Measurements from ENCODE around the gene CSNK2A3.
"Not testable (repeated sequence)": the region's sequence is repeated elsewhere in the genome, so short reads cannot be mapped to it uniquely, and the experiment has no call there.

CSNK2A3 gene

GRCh38 chr11:11352878-11353277 is at the start of gene CSNK2A3:
TSS of gene CSNK2A3 (minus strand) at chr11:11353250. CDS start at chr11:11353119, 131 bp downstream.
- DNase-seq, result not testable (repeated sequence)

- DNase-seq, result no peak
Measured at GRCh38 chr11:11401960-11402535, 49.0 kb upstream of the CSNK2A3 start.

DNA sequence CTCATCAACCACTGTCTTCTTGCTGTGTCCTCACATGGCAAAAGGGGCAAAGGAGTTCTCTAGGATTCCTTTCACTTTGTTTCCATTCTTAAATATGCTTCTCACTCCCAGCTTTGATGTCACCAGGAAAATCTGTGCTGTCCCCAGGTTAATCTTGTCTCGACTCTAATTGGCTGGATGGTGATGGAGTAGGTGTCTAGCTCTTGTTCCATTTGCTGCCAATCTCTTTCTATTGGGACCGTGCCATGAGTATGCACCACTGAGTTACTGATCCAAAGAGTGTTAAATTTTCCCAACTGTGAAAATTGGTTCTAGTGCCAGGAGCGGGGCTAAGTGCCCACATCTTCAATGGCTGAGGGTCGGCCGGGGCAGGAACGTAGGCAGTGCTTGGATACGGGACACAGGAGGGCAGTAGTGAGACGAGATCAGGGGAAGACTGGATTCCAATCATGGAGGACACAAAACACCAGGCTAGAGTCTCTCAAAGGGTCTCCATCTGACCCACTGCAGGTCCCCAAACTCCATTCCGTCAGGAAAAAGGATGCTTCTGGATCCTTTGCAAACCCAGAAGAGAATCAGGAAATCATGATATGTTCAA is 47.7 kb upstream of the CSNK2A3 start:
- DNase-seq, result no peak

DNA sequence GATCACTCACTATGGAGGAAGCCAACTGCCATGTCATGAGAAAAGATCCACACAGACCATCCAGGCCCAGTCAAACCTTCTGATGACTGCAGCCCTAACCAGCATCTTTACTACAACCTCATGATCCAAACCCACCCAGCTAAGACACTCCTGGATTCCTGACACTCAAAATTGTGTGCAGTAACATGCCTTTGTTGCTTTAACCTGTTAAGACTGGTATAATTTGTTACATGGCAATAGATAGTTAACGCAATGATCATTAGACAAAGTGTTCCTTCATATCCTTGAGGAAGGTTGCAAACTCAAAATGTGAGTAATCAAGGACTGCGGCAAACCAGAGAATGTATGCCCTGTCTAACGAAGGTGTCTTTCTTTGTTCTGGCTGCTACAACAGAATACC is 47.1 kb upstream of the CSNK2A3 start:
- no peak for DNase-seq

GRCh38 chr11:11397781-11398180 is 44.7 kb upstream of the CSNK2A3 start:
- DNase-seq, result no peak

- no peak for DNase-seq
Measured at GRCh38 chr11:11397036-11397415, 44.0 kb upstream of the CSNK2A3 start.

- DNase-seq, result no peak
Measured at GRCh38 chr11:11396301-11397035, 43.4 kb upstream of the CSNK2A3 start.

DNA sequence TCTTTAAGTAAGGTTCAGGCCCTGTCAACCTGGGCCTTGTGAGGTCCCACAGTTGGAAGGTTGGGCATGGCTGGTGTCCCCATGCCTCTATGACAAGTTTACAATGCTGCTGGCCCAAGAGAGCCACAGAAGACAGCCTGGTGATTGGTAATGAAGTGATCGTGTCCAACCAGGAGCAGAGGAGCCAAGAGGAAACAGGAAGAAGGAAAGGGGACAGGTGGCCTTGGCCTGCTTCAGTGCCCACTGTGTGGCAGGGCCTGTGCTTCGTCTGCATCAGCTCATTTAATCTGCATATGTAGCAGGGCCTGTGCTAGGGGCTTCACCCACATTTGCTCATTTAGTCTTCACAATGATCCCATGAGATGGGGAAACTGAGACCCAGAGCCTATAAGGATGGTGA is 42.1 kb upstream of the CSNK2A3 start:
- no peak for DNase-seq

DNA sequence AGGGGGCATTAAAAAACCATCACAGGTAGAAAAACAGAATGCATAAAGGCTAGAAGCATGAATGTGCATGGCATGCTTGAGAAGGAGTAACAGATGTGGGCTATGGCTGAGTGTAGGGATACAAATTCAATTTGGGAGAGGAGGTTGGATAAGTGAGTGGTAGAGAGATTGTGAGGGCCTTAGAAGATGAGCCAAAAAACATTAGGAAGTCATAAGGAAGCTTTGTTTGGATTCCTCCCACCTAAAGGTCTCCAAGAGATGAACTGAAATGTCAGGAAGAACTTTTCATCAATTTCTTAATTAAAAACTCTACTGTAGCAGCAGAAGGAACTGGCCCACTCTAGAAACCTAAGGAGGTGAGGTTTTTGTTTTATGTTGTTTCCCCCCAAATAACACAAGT is 41.2 kb upstream of the CSNK2A3 start:
- DNase-seq, result no peak

DNA sequence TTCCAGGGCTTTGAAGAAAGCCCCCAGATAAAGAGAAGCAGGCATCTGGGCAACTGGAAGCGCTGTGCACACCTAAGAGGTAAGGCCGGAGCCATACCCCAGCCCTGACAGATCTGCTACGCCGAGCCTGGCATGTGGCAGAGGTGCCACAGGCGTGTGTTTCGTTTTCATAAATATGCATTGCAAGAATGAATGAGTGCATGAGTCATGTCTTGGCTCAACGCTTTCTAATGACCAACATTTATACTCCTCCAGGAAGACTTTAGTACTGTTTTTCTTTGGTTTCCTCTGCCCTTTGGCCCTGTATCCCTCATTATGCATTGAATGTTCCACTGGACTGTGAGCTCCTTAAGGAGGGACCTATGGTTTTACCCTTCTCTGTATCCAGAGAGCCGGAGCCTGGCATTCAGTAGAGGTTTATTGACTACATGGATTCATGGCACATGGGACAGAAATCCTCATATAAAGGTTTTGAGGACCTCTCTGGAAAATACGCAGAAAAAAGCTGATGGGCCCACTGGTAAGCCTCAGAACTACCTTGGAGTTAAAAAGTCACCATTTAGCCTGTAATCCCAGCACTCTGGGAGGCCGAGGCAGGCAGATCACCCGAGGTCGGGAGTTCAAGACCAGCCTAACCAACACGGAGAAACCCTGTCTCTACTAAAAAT is 38.9 kb upstream of the CSNK2A3 start:
- DNase-seq, result no peak

DNA sequence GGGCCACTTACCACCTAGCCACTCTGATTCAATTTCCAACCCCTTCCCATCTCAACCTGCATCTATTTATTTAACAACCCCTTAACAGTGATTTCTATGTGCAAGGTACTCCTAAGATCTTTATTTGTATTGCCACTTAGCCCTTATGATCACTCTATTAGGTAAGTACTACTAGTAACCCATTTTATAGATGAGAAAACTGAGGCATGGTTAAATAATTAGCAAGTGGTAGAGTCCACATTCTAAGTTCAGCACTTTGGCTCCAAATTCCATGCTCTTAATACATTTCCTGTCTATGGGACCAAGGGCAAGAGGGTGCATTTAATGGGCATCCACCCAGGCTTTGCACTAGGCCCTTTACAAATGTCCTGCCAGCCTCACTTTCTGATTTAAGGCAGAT is 38.1 kb upstream of the CSNK2A3 start:
- no peak for DNase-seq

GRCh38 chr11:11390068-11390771 is 37.2 kb upstream of the CSNK2A3 start:
- no peak for DNase-seq

DNA sequence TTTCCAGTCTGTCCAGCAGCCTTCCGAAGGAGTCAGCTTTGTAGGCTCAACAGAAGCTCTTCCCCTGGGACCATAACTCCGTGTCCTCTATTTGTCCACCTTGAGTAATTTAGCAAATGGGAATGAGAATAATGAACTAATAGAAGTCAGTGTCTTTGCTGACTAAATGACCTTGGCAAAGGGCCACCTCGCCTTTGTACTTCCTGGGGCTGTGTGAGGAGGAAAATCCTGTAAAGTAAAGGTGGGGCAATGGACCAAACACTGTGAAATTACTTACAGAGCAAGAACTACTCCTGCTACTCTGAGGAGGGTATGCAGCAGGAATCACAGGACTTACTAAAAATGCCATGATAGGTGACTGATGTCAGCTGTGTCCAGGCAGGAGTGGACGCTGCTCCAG is 36.2 kb upstream of the CSNK2A3 start:
- no peak for DNase-seq

GRCh38 chr11:11387622-11388305 is 34.7 kb upstream of the CSNK2A3 start:
- no peak for DNase-seq

- no peak for DNase-seq
Measured at GRCh38 chr11:11387207-11387606, 34.2 kb upstream of the CSNK2A3 start.

- no peak for DNase-seq
Measured at GRCh38 chr11:11384829-11385228, 31.8 kb upstream of the CSNK2A3 start.

DNA sequence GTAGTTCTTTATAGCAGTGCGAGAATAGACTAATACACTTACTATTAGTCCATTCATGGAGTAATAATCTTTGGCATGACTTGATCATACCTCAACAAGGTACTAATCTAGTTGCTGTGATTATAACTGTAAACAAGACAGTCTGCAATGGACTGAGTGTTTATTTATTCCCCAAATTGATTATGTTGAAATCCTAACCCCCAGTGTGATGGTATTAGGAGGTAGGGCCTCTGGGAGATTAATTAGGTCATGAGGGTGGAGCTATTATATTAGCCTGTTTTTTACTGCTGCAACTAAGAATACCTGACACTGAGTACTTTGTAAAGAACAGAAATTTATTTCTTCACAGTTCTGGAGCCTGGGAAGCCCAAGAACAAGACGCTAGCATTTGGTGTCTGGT is 30.9 kb upstream of the CSNK2A3 start:
- DNase-seq, result no peak

GRCh38 chr11:11382858-11383532 is 29.9 kb upstream of the CSNK2A3 start:
- DNase-seq, result no peak

DNA sequence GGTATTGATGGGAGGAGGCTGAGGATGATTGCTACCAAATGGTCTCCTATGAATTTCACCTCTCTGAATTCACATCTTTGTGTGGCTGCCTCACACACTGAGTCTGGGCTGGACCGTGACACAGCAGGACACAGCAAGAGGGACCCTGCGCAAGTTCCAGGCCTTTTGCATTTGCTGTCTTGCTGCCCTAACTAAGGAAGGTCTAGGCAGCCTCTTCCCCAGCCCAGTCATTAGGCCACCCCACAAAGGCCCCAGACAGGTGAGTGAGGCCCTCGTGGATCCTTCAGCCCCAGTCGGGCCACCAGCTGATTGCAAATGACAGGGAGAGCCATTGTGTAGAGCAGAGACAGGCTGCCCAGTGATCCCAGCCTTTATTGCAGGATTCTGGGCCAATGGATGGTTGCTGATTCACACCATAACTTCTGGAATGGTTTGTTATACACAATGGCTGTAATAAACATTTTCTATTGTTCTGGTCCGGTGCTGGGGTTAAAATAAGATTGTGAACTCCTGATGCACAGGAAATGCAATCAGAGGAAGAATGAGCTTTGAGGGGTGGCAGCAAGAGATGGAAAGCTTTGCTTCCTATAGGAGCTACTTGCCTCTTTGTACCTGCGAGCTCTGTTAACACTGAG is 28.5 kb upstream of the CSNK2A3 start:
- no peak for DNase-seq

DNA sequence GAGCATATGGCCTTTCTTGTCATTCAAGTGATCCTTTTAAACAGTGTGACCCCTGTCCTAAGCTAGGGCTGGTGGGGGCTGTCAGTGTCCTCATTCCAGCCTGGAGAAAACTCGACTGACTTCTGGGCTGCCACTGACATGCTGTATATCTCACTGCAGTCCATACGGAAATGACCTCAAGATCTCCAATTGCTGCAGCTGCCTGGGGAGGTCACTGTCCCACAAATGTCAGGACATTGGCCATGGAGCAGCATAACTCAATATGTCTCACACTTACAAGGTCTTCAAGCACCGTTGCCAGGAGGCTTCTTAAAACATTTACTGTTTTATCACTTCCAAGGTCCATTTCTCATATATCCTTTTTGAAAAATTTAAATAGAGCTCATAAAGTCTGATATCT is 27.8 kb upstream of the CSNK2A3 start:
- no peak for DNase-seq

GRCh38 chr11:11380340-11380739 is 27.3 kb upstream of the CSNK2A3 start:
- no peak for DNase-seq

DNA sequence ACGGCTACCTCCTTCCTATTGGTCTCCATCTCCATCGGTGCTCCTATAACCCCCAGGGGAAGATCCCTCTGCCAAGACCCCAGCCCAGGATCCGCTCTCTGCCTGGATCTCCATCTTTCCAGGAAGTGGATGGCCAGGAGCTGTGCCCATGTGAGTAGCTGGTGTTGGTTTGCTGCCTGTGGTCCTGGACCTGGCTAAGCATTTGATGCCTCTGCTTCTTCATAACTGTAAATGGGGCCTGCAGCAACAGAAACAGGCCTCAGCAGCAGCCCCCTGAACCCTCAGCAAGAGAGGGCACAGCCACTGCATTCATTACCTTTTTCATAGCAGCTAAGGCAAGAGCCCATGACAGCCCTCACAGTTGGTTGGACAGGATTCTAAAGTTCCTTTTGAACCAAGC is 26.6 kb upstream of the CSNK2A3 start:
- no peak for DNase-seq

All from stimulated activated CD4-positive, alpha-beta T cell treated with anti-CD3 and anti-CD28 coated beads, Interleukin-15, amount 100 ng/mL, for 24 hours (primary cell).